GM12878 (cell line): ENCODE measurements around the gene CBX2. TPM values are rescaled to one million over a fixed set of nuclear protein-coding genes. Genes with fewer than 3 reads are reported as not detected.

Source experiments
- ATAC-seq: fragments of 200-7000 bp; cut with Tn5 transposase; 3 replicates; pipeline ENCODE4 v1.9.1; 2020; ENCODE audit warnings: mild to moderate bottlenecking, moderate library complexity
- BruUV-seq: library from RNA; stranded (reverse); fragments of 400-500 nt; replicated peaks from 2 replicates; lab custom pipeline; 2021; lab: Mats Ljungman, UMichigan
- CTCF ChIA-PET: fragments of 300-600 bp; sonication (Branson Sonifier 250); formaldehyde crosslinking; extraction: SDS; loops from one replicate; lab custom pipeline; 2021; ENCODE audit warnings: inconsistent platforms; lab: Yijun Ruan, JAX
- POLR2A ChIA-PET: fragments of 350-600 bp; formaldehyde crosslinking; extraction: SDS; loops from one replicate; lab custom pipeline; 2021; ENCODE audit warnings: inconsistent platforms; lab: Charles Lee
- RAD21 ChIA-PET: fragments of 300-600 bp; sonication (Branson Sonifier 250); formaldehyde crosslinking; loops from one replicate; lab custom pipeline; 2023; ENCODE audit warnings: antibody characterized with exemption; ENCODE audit not compliant: unreplicated experiment; lab: Charles Lee
- SMC1A ChIA-PET: fragments of 300-600 bp; sonication (Branson Sonifier 250); formaldehyde crosslinking; loops from one replicate; lab custom pipeline; 2023; ENCODE audit not compliant: unreplicated experiment, uncharacterized antibody; lab: Charles Lee
- DNase-seq: peaks from one replicate; pipeline ENCODE4 v3.0.0-alpha.2; 2011; ENCODE audit warnings: low read depth, low spot score
- FAIRE-seq: peaks from 3 replicates; lab custom pipeline; 2011; peaks lifted over from hg19 to GRCh38; lab: Jason Lieb, UNC
- H2AFZ ChIP-seq: 2 replicates; pipeline ENCODE4 v1.6.0; 2011; ENCODE audit warnings: low read depth, low read length, control low read depth; ENCODE audit not compliant: control insufficient read depth
- H3K27ac ChIP-seq: 2 replicates; pipeline ENCODE4 v1.5.1; 2011; ENCODE audit warnings: control low read depth; ENCODE audit not compliant: control insufficient read depth, insufficient read depth
- H3K27me3 ChIP-seq, 2 experiments: replicated peaks in 1 of 2; 2 replicates each; pipeline versions ENCODE4 v1.6.0 to v1.6.1; 2011; ENCODE audit warnings: low read length in 1 of 2; ENCODE audit not compliant: control insufficient read depth in 2 of 2, insufficient read depth in 2 of 2
- H3K36me3 ChIP-seq, 2 experiments: 2 replicates each; pipeline ENCODE4 v1.5.1; 2011; ENCODE audit warnings: low read length in 1 of 2; ENCODE audit not compliant: control insufficient read depth in 2 of 2, insufficient read depth in 2 of 2
- H3K4me1 ChIP-seq: 2 replicates; pipeline ENCODE4 v1.6.1; 2011; ENCODE audit warnings: mild to moderate bottlenecking, low read length, moderate library complexity, mixed read lengths; ENCODE audit not compliant: control insufficient read depth, insufficient read depth
- H3K4me2 ChIP-seq: 2 replicates; pipeline ENCODE4 v1.6.0; 2011; ENCODE audit warnings: control low read depth; ENCODE audit not compliant: control insufficient read depth, insufficient read depth
- H3K4me3 ChIP-seq: fragments of 200-600 bp; sonication (generic); 2 replicates; pipeline ENCODE4 v1.5.1; 2016
- H3K79me2 ChIP-seq: 2 replicates; pipeline ENCODE4 v1.6.0; 2011; ENCODE audit warnings: low read length; ENCODE audit not compliant: control insufficient read depth, insufficient read depth
- H3K9ac ChIP-seq: 2 replicates; pipeline ENCODE4 v1.8.0; 2011; ENCODE audit warnings: low read length, control low read depth, mixed read lengths; ENCODE audit not compliant: control insufficient read depth, insufficient read depth
- H3K9me3 ChIP-seq: replicated peaks from 3 replicates; pipeline ENCODE4 v1.5.1; 2011; ENCODE audit warnings: mild to moderate bottlenecking, low read length; ENCODE audit not compliant: control insufficient read depth, insufficient read depth
- H4K20me1 ChIP-seq: 2 replicates; pipeline ENCODE4 v1.6.0; 2011; ENCODE audit not compliant: control insufficient read depth, insufficient read depth
- CREM ChIP-seq: IDR thresholded peaks from 2 replicates; pipeline ENCODE4 v1.6.1; 2014; ENCODE audit warnings: antibody characterized with exemption, low read depth
- CTCF ChIP-seq, 3 experiments: IDR thresholded peaks in 2 of 3; conservative IDR thresholded peaks in 1 of 3; 2 replicates each; pipeline ENCODE4 v1.5.1; 2011; ENCODE audit warnings: low read depth in 3 of 3, low read length in 3 of 3, mild to moderate bottlenecking in 3 of 3, control low read depth in 2 of 3, moderate library complexity in 2 of 3, inconsistent platforms in 1 of 3, mixed read lengths in 1 of 3; ENCODE audit not compliant: control insufficient read depth in 2 of 3, insufficient read depth in 1 of 3; ENCODE audit errors: extremely low read depth in 1 of 3
- E2F4 ChIP-seq: IDR thresholded peaks from 2 replicates; pipeline ENCODE4 v1.6.1; 2012; ENCODE audit warnings: low read depth, low read length, improper control_type of control experiment
- FOS ChIP-seq: IDR thresholded peaks from 3 replicates; pipeline ENCODE4 v1.6.1; 2011; ENCODE audit warnings: borderline replicate concordance; ENCODE audit not compliant: insufficient read length; ENCODE audit errors: extremely low read depth
- MAX ChIP-seq: IDR thresholded peaks from 2 replicates; pipeline ENCODE4 v1.6.1; 2012; ENCODE audit warnings: low read depth, low read length, improper control_type of control experiment
- NKRF ChIP-seq: fragments of 450-650 bp; conservative IDR thresholded peaks from 2 replicates; pipeline ENCODE4 v1.6.1; 2017; ENCODE audit warnings: mild to moderate bottlenecking, moderate library complexity
- SMAD1 ChIP-seq: fragments of 450-650 bp; IDR thresholded peaks from 2 replicates; pipeline ENCODE4 v1.6.1; 2018; ENCODE audit warnings: mild to moderate bottlenecking, low read depth; ENCODE audit not compliant: partially characterized antibody
- SMARCA5 ChIP-seq: fragments of 450-650 bp; IDR thresholded peaks from 2 replicates; pipeline ENCODE4 v1.6.1; 2017; ENCODE audit warnings: mild to moderate bottlenecking
- SP1 ChIP-seq: IDR thresholded peaks from one replicate; pipeline ENCODE4 v1.6.1; 2011; ENCODE audit warnings: low read depth, low read length
- TARDBP ChIP-seq: IDR thresholded peaks from 2 replicates; pipeline ENCODE4 v1.6.1; 2016; ENCODE audit warnings: borderline replicate concordance
- USF2 ChIP-seq: IDR thresholded peaks from 2 replicates; pipeline ENCODE4 v1.6.1; 2011; ENCODE audit warnings: low read depth, low read length, improper control_type of control experiment, borderline replicate concordance
- WRNIP1 ChIP-seq: IDR thresholded peaks from 2 replicates; pipeline ENCODE4 v1.6.1; 2011; ENCODE audit warnings: low read depth, low read length, improper control_type of control experiment, borderline replicate concordance
- WGBS: methylation state at CpG from one replicate; pipeline ENCODE4 v1.1.6; 2016; ENCODE audit warnings: low lambda C conversion rate; ENCODE audit not compliant: insufficient replicate concordance, insufficient coverage; ENCODE audit errors: missing lambda C conversion rate; 5-methylcytosine and 5-hydroxymethylcytosine counted together
- in situ Hi-C: fragments of 300-500 bp; cut with MboI; formaldehyde crosslinking; loops from 9 replicates; pipeline ENCODE4 v1.14.3; 2018; ENCODE audit warnings: mixed read lengths
- intact Hi-C: fragments of 100-400 bp; cut with micrococcal nuclease; formaldehyde crosslinking; loops from one replicate; pipeline ENCODE4 v1.14.2; 2022; ENCODE audit not compliant: unreplicated experiment
- polyA plus RNA-seq, 11 experiments: library from polyadenylated mRNA; depleted of rRNA in 4 of 11; unstranded in 6 of 11; stranded (reverse) in 5 of 11; fragments of >200 nt; fragmentation: Nextera tagmentation in 4 of 11; fragmentation: Illumina TruSeq in 1 of 11; extraction: Ambion mirVana in 4 of 11; extraction: Trizol in 1 of 11; gene quantifications; 1 replicate in 1 of 11; 2 replicates in 10 of 11; pipeline versions ENCODE4 v1.2.1 to v1.2.3, GENCODE V29; 2011 to 2016; ENCODE audit warnings: inconsistent platforms in 2 of 11, missing spikeins in 2 of 11, low read depth in 1 of 11
- total RNA-seq, 4 experiments: library from RNA; depleted of rRNA in 3 of 4; stranded (reverse); fragments of >200 nt in 3 of 4; fragmentation: Illumina TruSeq in 1 of 4; extraction: Trizol in 1 of 4; gene quantifications; 2 replicates each; pipeline versions ENCODE4 v1.2.1 to v1.2.3, GENCODE V29; 2013 to 2021

The CBX2 gene
- total and polyA plus RNA-seq, 10 of the 15 experiments (the other 5 are each of a cell fraction or from before 2014, with no cell fraction given) = 0.35 to 7.5 (median 4.2) TPM

GRCh38 chr17:79728169-79728907, 49.6 kb upstream of the CBX2 start:
- Histone ChIP-seq H2AFZ (peak overlapping the region; percentile 82), H3K27ac (peak overlapping the region; percentile 58; the same call in 1 of the 2 replicates), H3K36me3 (no peaks in the 10 kb centered on the region; a peak in 1 of 4 replicates), H3K9ac (peak overlapping the region; percentile 58), H3K4me2 (peak overlapping the region; percentile 68), H4K20me1 (no peaks in the 10 kb centered on the region), H3K9me3 (no peaks in the 10 kb centered on the region), H3K4me3 (peak overlapping the region; percentile 58; the same call in 1 of the 2 replicates), H3K79me2 (peaks cover 7% of the 10 kb centered on the region), H3K4me1 (peaks cover 3% of the 10 kb centered on the region), H3K27me3 (no peaks in the 10 kb centered on the region)
- RAD21 ChIA-PET = no interaction called here
- in situ Hi-C loops = no loop called here
- intact Hi-C loops = no loop called here
- DNase-seq (peak; percentile 86), ATAC-seq (peak; percentile 84), FAIRE-seq (peak; percentile 99)
- SMC1A ChIA-PET = no interaction called here
- WGBS = 47% methylated on average over 21 of the region's 22 CpGs
- POLR2A ChIA-PET = interaction anchor here (0.6 to 1.3 kb wide), 2 partner anchors 69 to 105 kb away, joined by 3 read pairs; partner anchors contain the start of gene CBX8
- CTCF ChIA-PET = interaction anchor here (0.7 to 2.7 kb wide), 3 partner anchors 13 to 280 kb away, joined by 3 to 10 read pairs (median 4); no protein-coding TSS in a partner anchor
- no TSS peak for BruUV-seq
- TF ChIP-seq FOS (peak; percentile 35), CTCF (IDR thresholded peaks at IDR 0.05 in 2 of 3, conservative IDR thresholded peaks at IDR 0.05 in 1 of 3; ENCODE audit: control insufficient read depth in 2 of 3, extremely low read depth in 1 of 3, insufficient read depth in 1 of 3, low read depth in 3 of 3, low read length in 3 of 3) (no peak), WRNIP1 (no peak), MAX (peak; percentile 89), TARDBP (peak; percentile 63; the same call in 1 of the 2 replicates), USF2 (peak; percentile 95), SMAD1 (no peak), SMARCA5 (no peak), SP1 (peak; percentile 65), E2F4 (no peak), NKRF (no peak), CREM (peak; percentile 59; the same call in 1 of the 2 replicates)
